Left lung (tissue), 10 donors: ENCODE data around the gene SEMA6A. TPM values are rescaled to one million over a fixed set of nuclear protein-coding genes. Genes with fewer than 3 reads are reported as not detected.
"Not testable (repeated sequence)": the region's sequence is repeated elsewhere in the genome, so short reads cannot be mapped to it uniquely, and the experiment has no call there.

Source experiments
- ATAC-seq: fragments of 200-7000 bp; cut with Tn5 transposase; one replicate; pipeline ENCODE4 v1.9.1; 2020; ENCODE audit warnings: moderate library complexity
- DNase-seq, 4 donors: peaks; one replicate each; pipeline ENCODE4 v3.0.0-alpha.2; 2013 to 2020
- H3K27ac ChIP-seq, 2 donors: fragments of 200-600 bp; sonication (generic) in 1 of 2; one replicate each; pipeline versions ENCODE4 v1.5.0 to v1.8.0; 2020 to 2021
- H3K27me3 ChIP-seq, 2 donors: fragments of 200-600 bp; sonication (generic) in 1 of 2; one replicate each; pipeline versions ENCODE4 v1.5.0 to v1.8.0; 2020 to 2021
- H3K36me3 ChIP-seq, 2 donors: fragments of 200-600 bp; sonication (generic) in 1 of 2; one replicate each; pipeline versions ENCODE4 v1.5.0 to v1.8.0; 2020 to 2021
- H3K4me1 ChIP-seq, 2 donors: fragments of 200-600 bp; one replicate each; pipeline ENCODE4 v1.8.0; 2021
- H3K4me3 ChIP-seq, 2 donors: fragments of 200-600 bp; sonication (generic) in 1 of 2; one replicate each; pipeline versions ENCODE4 v1.5.0 to v1.8.0; 2020 to 2021; ENCODE audit warnings: mild to moderate bottlenecking in 1 of 2
- H3K9me3 ChIP-seq, 2 donors: fragments of 200-600 bp; sonication (generic) in 1 of 2; one replicate each; pipeline versions ENCODE4 v1.5.0 to v1.8.0; 2020 to 2021
- CTCF ChIP-seq, 2 donors: fragments of 200-600 bp; sonication (generic) in 1 of 2; IDR thresholded peaks; one replicate each; pipeline versions ENCODE4 v1.5.0 to v1.8.0; 2021; ENCODE audit warnings: antibody characterized with exemption in 2 of 2
- intact Hi-C, 2 donors: fragments of 100-400 bp; cut with DNase I; formaldehyde crosslinking; loops; one replicate each; pipeline versions ENCODE4 v1.11.2 to v1.14.2; 2022
- polyA plus RNA-seq, 6 donors: library from polyadenylated mRNA; unstranded; fragments of 120-200 nt; gene quantifications; one replicate each; pipeline ENCODE4 v1.2.1, GENCODE V29; 2013; ENCODE audit not compliant: insufficient read length in 6 of 6
- total RNA-seq, 2 donors: library from RNA; stranded (reverse); fragmentation: NEBNext Ultra II Directional; extraction: Animal tissue kit (Norgen Biotek cat#: 25700); gene quantifications; one replicate each; pipeline ENCODE4 v1.2.1, GENCODE V29; 2021
- donor health status: DM: no; HTN: yes; CAD: no.
- donor health status: DM: no; HTN: no; CAD: no.

SEMA6A gene
- total and polyA plus RNA-seq, 8 donors, result 15.3 to 45.8 (median 39.6) TPM

DNA sequence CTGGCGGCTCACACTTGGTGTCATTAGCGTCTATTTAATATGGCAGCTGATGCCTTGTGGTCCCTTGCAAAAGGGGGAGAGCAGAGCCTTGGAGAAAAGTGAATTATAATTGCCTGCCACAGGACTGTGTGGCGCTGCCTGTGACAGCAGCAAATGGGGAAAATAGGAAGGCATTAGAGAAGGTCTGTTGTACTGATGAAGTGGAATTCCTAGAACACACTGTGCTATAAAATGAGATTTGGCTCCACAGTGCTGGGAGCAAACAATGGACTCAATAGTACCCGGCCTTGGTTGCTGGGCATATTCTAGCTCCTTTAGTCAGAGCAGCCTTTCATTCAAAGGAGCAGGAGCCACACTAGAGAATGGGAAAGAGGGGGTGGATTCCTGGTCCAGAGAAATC, 21.3 kb downstream of the SEMA6A start:
- no peaks in the 10 kb centered on the region for H3K4me1 ChIP-seq
- H3K9me3 ChIP-seq, result no peaks in the 10 kb centered on the region
- H3K36me3 ChIP-seq, result no peaks in the 10 kb centered on the region
- no peak overlapping the region for H3K4me3 ChIP-seq
- H3K27me3 ChIP-seq, result no peaks in the 10 kb centered on the region
- no peak overlapping the region for H3K27ac ChIP-seq
- intact Hi-C loops, result no loop called here
- TF ChIP-seq CTCF (IDR thresholded peaks at IDR 0.05), result no peak
- DNase-seq (no peak), ATAC-seq (no peak)

GRCh38 chr5:116550082-116550481, 24.5 kb downstream of the SEMA6A start:
- Histone ChIP-seq H3K27me3 (no peaks in the 10 kb centered on the region), H3K36me3 (no peaks in the 10 kb centered on the region), H3K9me3 (peaks cover 0 to 23% of the 10 kb centered on the region in 2 donors), H3K4me1 (no peaks in the 10 kb centered on the region), H3K4me3 (no peak overlapping the region), H3K27ac (no peak overlapping the region)
- ATAC-seq (no peak), DNase-seq (no peak)
- intact Hi-C loops, result no loop called here
- no peak for TF ChIP-seq CTCF (IDR thresholded peaks at IDR 0.05)

- DNase-seq (no peak), ATAC-seq (no peak)
- Histone ChIP-seq H3K36me3 (no peaks in the 10 kb centered on the region), H3K27ac (no peak overlapping the region), H3K4me1 (peaks cover 0 to 4% of the 10 kb centered on the region in 2 donors), H3K27me3 (no peaks in the 10 kb centered on the region), H3K9me3 (peaks cover 0 to 31% of the 10 kb centered on the region in 2 donors), H3K4me3 (no peak overlapping the region)
- intact Hi-C loops, result no loop called here
- no peak for TF ChIP-seq CTCF (IDR thresholded peaks at IDR 0.05)
Measured at GRCh38 chr5:116546743-116547124, 27.9 kb downstream of the SEMA6A start.

GRCh38 chr5:116546033-116546742, 28.4 kb downstream of the SEMA6A start:
- DNase-seq, result no peak
- no peak for ATAC-seq
- no peak for TF ChIP-seq CTCF (IDR thresholded peaks at IDR 0.05)
- Histone ChIP-seq H3K27me3 (no peaks in the 10 kb centered on the region), H3K27ac (no peak overlapping the region), H3K4me1 (peaks cover 0 to 4% of the 10 kb centered on the region in 2 donors), H3K4me3 (no peak overlapping the region), H3K9me3 (peaks cover 0 to 31% of the 10 kb centered on the region in 2 donors), H3K36me3 (no peaks in the 10 kb centered on the region)
- intact Hi-C loops, result no loop called here

DNA sequence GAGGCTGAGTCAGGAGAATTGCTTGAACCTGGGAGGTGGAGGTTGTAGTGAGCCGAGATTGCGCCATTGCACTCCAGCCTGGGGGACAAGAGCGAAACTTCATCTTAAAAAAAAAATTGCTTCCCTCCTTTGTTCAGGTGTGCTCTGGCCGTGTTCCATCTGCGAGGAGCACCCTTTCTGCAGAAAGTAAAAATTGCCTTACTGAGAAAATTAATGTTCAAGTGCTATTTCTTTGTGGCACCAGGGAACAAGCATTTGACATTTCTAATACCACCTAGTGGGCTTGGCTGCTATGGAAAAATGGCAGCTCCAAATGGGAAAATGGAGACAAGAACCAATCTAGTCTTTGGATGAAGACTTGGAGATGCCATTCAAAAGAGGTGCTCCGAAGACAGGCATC, 29.2 kb downstream of the SEMA6A start:
- H3K36me3 ChIP-seq, DNase-seq, intact Hi-C loops, H3K4me1 ChIP-seq, H3K4me3 ChIP-seq, H3K27me3 ChIP-seq, H3K27ac ChIP-seq, ATAC-seq: not testable (repeated sequence)
- peaks cover 0 to 31% of the 10 kb centered on the region in 2 donors for H3K9me3 ChIP-seq
